COR-L47 (cell line): Measurements from ENCODE around the gene C3orf22.

Experiments
- DNase-seq: peaks from one replicate; lab custom pipeline; 2025; lab: John Stamatoyannopoulos, UW

The C3orf22 gene

GRCh38 chr3:126512916-126513650, 45.6 kb downstream of the C3orf22 start:
- no peak for DNase-seq

- no peak for DNase-seq
Measured at GRCh38 chr3:126512026-126512425, 46.7 kb downstream of the C3orf22 start.

GRCh38 chr3:126511291-126511690, 47.4 kb downstream of the C3orf22 start:
- no peak for DNase-seq

- DNase-seq: no peak
Measured at GRCh38 chr3:126510308-126510910, 48.3 kb downstream of the C3orf22 start.

- DNase-seq: no peak
Measured at GRCh38 chr3:126509597-126510307, 49.0 kb downstream of the C3orf22 start.

GRCh38 chr3:126508564-126508964, 50.2 kb downstream of the C3orf22 start:
- DNase-seq: no peak

- DNase-seq: no peak
Measured at GRCh38 chr3:126507886-126508285, 50.8 kb downstream of the C3orf22 start.

- DNase-seq: no peak
Measured at GRCh38 chr3:126503701-126504100, 55.0 kb downstream of the C3orf22 start.

- DNase-seq: no peak
Measured at GRCh38 chr3:126502656-126503055, 56.1 kb downstream of the C3orf22 start.

- DNase-seq: no peak
Measured at GRCh38 chr3:126501736-126502135, 57.0 kb downstream of the C3orf22 start.

GRCh38 chr3:126501054-126501453, 57.7 kb downstream of the C3orf22 start:
- no peak for DNase-seq

- no peak for DNase-seq
Measured at GRCh38 chr3:126500016-126500415, 58.7 kb downstream of the C3orf22 start.
